SU-DHL-6 (cell line): ENCODE results near the gene DRD3.

ENCODE experiments used
- H2AFZ ChIP-seq: fragments of 200-600 bp; sonication (generic); 2 replicates; pipeline ENCODE4 v1.6.1; 2014; ENCODE audit warnings: low read depth, mild to moderate bottlenecking, moderate library complexity, mixed read lengths, antibody characterized with exemption, low read length; ENCODE audit not compliant: severe bottlenecking
- H3F3A ChIP-seq: fragments of 200-600 bp; shearing (Covaris generic); 2 replicates; pipeline ENCODE4 v1.6.0; 2016; ENCODE audit warnings: antibody characterized with exemption, mild to moderate bottlenecking; ENCODE audit not compliant: insufficient read depth
- H3K27ac ChIP-seq: fragments of 200-600 bp; sonication (generic); 2 replicates; pipeline ENCODE4 v1.5.1; 2016; ENCODE audit warnings: low read depth, mild to moderate bottlenecking, low read length, moderate library complexity, mixed read lengths
- H3K27me3 ChIP-seq: fragments of 200-600 bp; sonication (generic), shearing (Covaris generic); 2 replicates; pipeline ENCODE4 v1.6.0; 2014; ENCODE audit warnings: mild to moderate bottlenecking, low read length
- H3K36me3 ChIP-seq: fragments of 200-600 bp; sonication (generic); 2 replicates; pipeline ENCODE4 v1.6.1; 2014; ENCODE audit warnings: mild to moderate bottlenecking, low read length, mixed read lengths
- H3K4me2 ChIP-seq: fragments of 300-600, 200-600 bp; shearing (Covaris generic), sonication (generic); 2 replicates; pipeline ENCODE4 v1.6.0; 2014; ENCODE audit warnings: low read length, low read depth, mild to moderate bottlenecking; ENCODE audit not compliant: poor library complexity, severe bottlenecking
- H3K4me3 ChIP-seq: fragments of 200-600 bp; sonication (generic); 2 replicates; pipeline ENCODE4 v1.5.1; 2014; ENCODE audit warnings: antibody characterized with exemption, low read length, mild to moderate bottlenecking, mixed read lengths; ENCODE audit not compliant: insufficient read depth, poor library complexity, severe bottlenecking
- H3K79me2 ChIP-seq: fragments of 200-600 bp; sonication (generic); 2 replicates; pipeline ENCODE4 v1.6.1; 2014; ENCODE audit warnings: mild to moderate bottlenecking, low read length, moderate library complexity; ENCODE audit not compliant: insufficient read depth
- H3K9ac ChIP-seq: fragments of 200-600 bp; sonication (generic); 2 replicates; pipeline ENCODE4 v1.7.0; 2014; ENCODE audit warnings: mild to moderate bottlenecking, low read length
- H3K9me2 ChIP-seq: fragments of 200-600 bp; sonication (generic); replicated peaks from 2 replicates; pipeline ENCODE4 v1.6.1; 2014; ENCODE audit warnings: low read length; ENCODE audit not compliant: insufficient read depth
- H3K9me3 ChIP-seq: fragments of 200-600 bp; sonication (generic); 2 replicates; pipeline ENCODE4 v1.6.1; 2014; ENCODE audit warnings: low read length, mixed read lengths; ENCODE audit not compliant: insufficient read depth
- H4K20me1 ChIP-seq: fragments of 200-600 bp; sonication (generic); 2 replicates; pipeline ENCODE4 v1.6.1; 2014; ENCODE audit warnings: low read depth, mild to moderate bottlenecking, antibody characterized with exemption, low read length, moderate library complexity, mixed read lengths
- EZH2phosphoT487 ChIP-seq: fragments of 200-600 bp; sonication (generic), shearing (Covaris generic); conservative IDR thresholded peaks from 2 replicates; pipeline ENCODE4 v1.6.1; 2018; ENCODE audit warnings: mild to moderate bottlenecking, antibody characterized with exemption, low read length, moderate library complexity, mixed read lengths
- TF ChIP-seq, protein P1 (sequence below): fragments of 200-600 bp; sonication (generic); IDR thresholded peaks from one replicate; pipeline ENCODE4 v1.5.1; 2017; ENCODE audit warnings: antibody characterized with exemption, mild to moderate bottlenecking, low read length, moderate library complexity; ENCODE audit not compliant: insufficient read depth, poor library complexity, severe bottlenecking

Gene DRD3

DNA sequence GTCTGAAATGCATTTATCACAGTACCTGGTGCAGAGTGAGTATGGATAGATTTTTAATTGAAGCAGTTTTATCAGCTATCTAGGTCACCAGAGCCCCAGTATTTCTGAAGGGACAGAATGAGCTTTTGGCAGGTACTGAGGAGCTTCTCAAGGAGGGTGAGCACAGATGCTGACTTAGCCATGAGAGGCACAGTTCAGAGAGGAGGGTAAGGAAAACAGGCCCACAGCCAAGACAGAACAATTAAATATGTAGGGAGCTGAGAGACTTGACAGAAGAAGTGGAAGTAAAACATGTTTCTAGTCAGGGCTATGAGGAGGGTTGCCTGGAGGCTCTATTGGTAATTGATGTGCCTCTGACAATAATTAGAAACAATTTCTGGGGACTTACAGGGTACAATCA is 38.4 kb upstream of the DRD3 start:
- H3K9ac ChIP-seq: no peak overlapping the region
- H3K79me2 ChIP-seq: no peaks in the 10 kb centered on the region
- no peaks in the 10 kb centered on the region for H4K20me1 ChIP-seq
- TF ChIP-seq, protein P1, sequence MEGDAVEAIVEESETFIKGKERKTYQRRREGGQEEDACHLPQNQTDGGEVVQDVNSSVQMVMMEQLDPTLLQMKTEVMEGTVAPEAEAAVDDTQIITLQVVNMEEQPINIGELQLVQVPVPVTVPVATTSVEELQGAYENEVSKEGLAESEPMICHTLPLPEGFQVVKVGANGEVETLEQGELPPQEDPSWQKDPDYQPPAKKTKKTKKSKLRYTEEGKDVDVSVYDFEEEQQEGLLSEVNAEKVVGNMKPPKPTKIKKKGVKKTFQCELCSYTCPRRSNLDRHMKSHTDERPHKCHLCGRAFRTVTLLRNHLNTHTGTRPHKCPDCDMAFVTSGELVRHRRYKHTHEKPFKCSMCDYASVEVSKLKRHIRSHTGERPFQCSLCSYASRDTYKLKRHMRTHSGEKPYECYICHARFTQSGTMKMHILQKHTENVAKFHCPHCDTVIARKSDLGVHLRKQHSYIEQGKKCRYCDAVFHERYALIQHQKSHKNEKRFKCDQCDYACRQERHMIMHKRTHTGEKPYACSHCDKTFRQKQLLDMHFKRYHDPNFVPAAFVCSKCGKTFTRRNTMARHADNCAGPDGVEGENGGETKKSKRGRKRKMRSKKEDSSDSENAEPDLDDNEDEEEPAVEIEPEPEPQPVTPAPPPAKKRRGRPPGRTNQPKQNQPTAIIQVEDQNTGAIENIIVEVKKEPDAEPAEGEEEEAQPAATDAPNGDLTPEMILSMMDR: no peak
- TF ChIP-seq EZH2phosphoT487: no peak
- H3K4me2 ChIP-seq: no peak overlapping the region
- H3K27ac ChIP-seq: no peak overlapping the region
- H3K27me3 ChIP-seq: no peaks in the 10 kb centered on the region
- H3K4me3 ChIP-seq: no peak overlapping the region
- H2AFZ ChIP-seq: no peak overlapping the region
- H3K9me3 ChIP-seq: no peaks in the 10 kb centered on the region
- H3K36me3 ChIP-seq: no peaks in the 10 kb centered on the region
- H3F3A ChIP-seq: peaks cover 29% of the 10 kb centered on the region
- no peaks in the 10 kb centered on the region for H3K9me2 ChIP-seq

DNA sequence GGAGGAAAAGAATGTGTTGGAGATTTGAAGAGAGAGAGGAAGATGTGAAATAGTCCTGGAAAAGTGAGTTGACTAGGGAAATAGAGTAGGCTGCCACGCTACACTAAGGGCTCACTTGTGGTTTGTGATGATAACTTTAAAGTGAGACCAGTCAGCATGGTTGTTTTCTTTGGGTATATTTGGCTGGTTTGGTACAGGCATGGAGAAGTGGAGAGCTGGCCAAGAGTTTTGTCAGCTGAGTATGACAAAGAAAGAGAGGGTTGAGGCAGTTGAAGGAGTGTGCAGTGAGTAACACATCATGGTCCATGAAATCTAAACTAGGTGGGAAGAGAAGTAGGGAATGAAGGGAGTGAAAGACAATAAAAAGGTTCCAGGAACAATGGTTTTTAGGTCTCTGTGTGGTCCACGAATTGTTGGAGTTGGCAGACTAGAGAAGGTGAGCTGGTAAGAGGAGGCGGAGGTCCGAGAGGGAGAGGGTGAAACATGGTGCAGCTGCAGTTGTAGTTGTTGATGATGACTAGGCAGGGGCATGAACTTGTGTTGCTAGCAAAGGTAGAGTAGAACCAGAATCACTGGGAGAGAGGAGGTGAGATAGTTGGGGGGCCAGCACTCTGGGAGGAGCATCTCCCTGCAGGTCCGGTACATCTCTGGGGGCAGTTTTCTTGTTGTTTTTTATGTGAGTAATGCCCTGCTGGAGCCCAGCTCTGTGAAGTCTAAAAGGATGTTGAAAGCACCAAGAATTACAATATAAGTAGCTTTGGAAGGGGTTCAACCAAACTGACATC is 37.5 kb upstream of the DRD3 start:
- no peak overlapping the region for H3K4me2 ChIP-seq
- no peaks in the 10 kb centered on the region for H3K79me2 ChIP-seq
- H3K4me3 ChIP-seq: no peak overlapping the region
- no peaks in the 10 kb centered on the region for H3K36me3 ChIP-seq
- no peaks in the 10 kb centered on the region for H4K20me1 ChIP-seq
- no peaks in the 10 kb centered on the region for H3K27me3 ChIP-seq
- H3K9me3 ChIP-seq: no peaks in the 10 kb centered on the region
- no peaks in the 10 kb centered on the region for H3K9me2 ChIP-seq
- H3F3A ChIP-seq: peaks cover 29% of the 10 kb centered on the region
- H2AFZ ChIP-seq: no peak overlapping the region
- TF ChIP-seq EZH2phosphoT487: no peak
- TF ChIP-seq, protein P1: no peak
- no peak overlapping the region for H3K27ac ChIP-seq
- no peak overlapping the region for H3K9ac ChIP-seq

DNA sequence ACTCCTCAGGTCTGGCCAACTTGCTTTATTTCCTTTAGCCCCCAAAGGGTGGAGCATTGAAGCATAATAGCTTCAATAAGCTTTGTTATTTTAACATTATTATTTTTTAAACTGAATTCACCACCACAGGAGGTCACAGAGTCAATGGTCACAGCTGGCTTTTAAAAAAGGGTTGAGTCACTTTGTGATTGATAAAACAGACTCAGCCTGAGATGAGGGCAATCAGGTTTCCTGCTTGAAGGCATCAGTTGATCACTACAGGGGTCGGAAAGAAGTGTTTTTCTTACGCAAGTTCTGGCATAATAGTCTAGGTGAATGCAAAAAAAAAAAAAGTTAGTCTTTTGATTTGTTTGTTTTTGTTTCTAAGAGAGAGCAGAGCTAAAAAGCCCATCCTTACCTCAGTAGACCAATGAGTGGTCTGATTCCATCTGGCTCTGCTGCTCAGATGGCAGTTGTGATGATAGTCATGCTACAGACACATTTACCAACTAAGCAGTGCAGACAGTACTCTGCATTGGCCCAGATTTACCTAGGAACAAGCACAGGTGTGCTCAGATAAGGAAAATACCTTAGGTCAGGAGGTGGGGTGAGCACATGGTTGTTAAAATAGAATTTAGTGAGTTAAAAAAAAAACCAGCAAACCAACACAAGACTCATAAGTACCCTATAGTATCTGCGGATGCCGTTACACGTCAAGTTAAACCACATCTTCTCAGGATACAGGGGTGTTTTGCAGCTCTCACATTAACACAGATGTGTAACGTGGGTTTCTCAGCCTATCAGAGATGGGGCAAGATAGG is 35.9 kb upstream of the DRD3 start:
- H2AFZ ChIP-seq: peak overlapping the region; percentile 57
- H3K4me3 ChIP-seq: peak overlapping the region; percentile 63
- H3K27ac ChIP-seq: peak overlapping the region; percentile 99
- H3F3A ChIP-seq: peaks cover 26% of the 10 kb centered on the region
- H3K27me3 ChIP-seq: no peaks in the 10 kb centered on the region
- no peaks in the 10 kb centered on the region for H3K9me2 ChIP-seq
- no peak for TF ChIP-seq EZH2phosphoT487
- TF ChIP-seq, protein P1: no peak
- peak overlapping the region; percentile 98 for H3K4me2 ChIP-seq
- no peaks in the 10 kb centered on the region for H3K9me3 ChIP-seq
- no peaks in the 10 kb centered on the region for H3K79me2 ChIP-seq
- peak overlapping the region; percentile 64 for H3K9ac ChIP-seq
- H4K20me1 ChIP-seq: no peaks in the 10 kb centered on the region
- H3K36me3 ChIP-seq: no peaks in the 10 kb centered on the region
